Activated T-cell treated with anti-CD3 and anti-CD28 coated beads for 24 hours (primary cell): Measurements from ENCODE around the gene SGSM1.

Experiments
- DNase-seq: peaks from one replicate; pipeline ENCODE4 v3.0.0-alpha.2; 2020; ENCODE audit warnings: low read depth

Gene SGSM1

GRCh38 chr22:24805790-24806662 is at the start of gene SGSM1:
Gene SGSM1 (plus strand): TSS chr22:24806211. CDS start chr22:24806326, 115 bp downstream.
- peak; percentile 63 for DNase-seq

- peak; percentile 38 for DNase-seq
Observed at GRCh38 chr22:24758164-24758799, 47.7 kb upstream of the SGSM1 start.

GRCh38 chr22:24759765-24760164 is 46.2 kb upstream of the SGSM1 start:
- DNase-seq: no peak

GRCh38 chr22:24760708-24761306 is 45.2 kb upstream of the SGSM1 start:
- no peak for DNase-seq

- DNase-seq: no peak
Observed at GRCh38 chr22:24761888-24762675, 43.9 kb upstream of the SGSM1 start.

GRCh38 chr22:24763872-24764485 is 42.0 kb upstream of the SGSM1 start:
- DNase-seq: no peak

- no peak for DNase-seq
Observed at GRCh38 chr22:24765166-24765565, 40.8 kb upstream of the SGSM1 start.

GRCh38 chr22:24768537-24769374 is 37.3 kb upstream of the SGSM1 start:
- DNase-seq: peak; percentile 39

GRCh38 chr22:24772493-24773220 is 33.4 kb upstream of the SGSM1 start:
- DNase-seq: no peak

- no peak for DNase-seq
Observed at GRCh38 chr22:24775769-24776492, 30.1 kb upstream of the SGSM1 start.

GRCh38 chr22:24776525-24776924 is 29.5 kb upstream of the SGSM1 start:
- DNase-seq: no peak

GRCh38 chr22:24789516-24789915 is 16.5 kb upstream of the SGSM1 start:
- DNase-seq: no peak

- no peak for DNase-seq
Observed at GRCh38 chr22:24791362-24791761, 14.6 kb upstream of the SGSM1 start.

GRCh38 chr22:24796056-24796455 is 10.0 kb upstream of the SGSM1 start:
- DNase-seq: no peak

- DNase-seq: no peak
Observed at GRCh38 chr22:24796860-24797259, 9.2 kb upstream of the SGSM1 start.

- no peak for DNase-seq
Observed at GRCh38 chr22:24801901-24802465, 4.0 kb upstream of the SGSM1 start.

GRCh38 chr22:24803064-24803542 is 2.9 kb upstream of the SGSM1 start:
- DNase-seq: peak; percentile 48

GRCh38 chr22:24806663-24807001 is 621 bp downstream of the SGSM1 start:
- no peak for DNase-seq
